ENCODE measurements around the gene GCDH.

- no peak for TF ChIP-seq CTCF (IDR thresholded peaks at IDR 0.05)
- TF ChIP-seq POLR2A (IDR thresholded peaks at IDR 0.05), result no peak
These were observed 39.2 kb downstream of the GCDH start for GRCh38 chr19:12930002-12930645.
